AG09319 (cell line): ENCODE measurements around the gene PPP2R2B.

Source experiments
- DNase-seq: peaks from one replicate; pipeline ENCODE4 v3.0.0-alpha.2; 2010; ENCODE audit warnings: low read depth; ENCODE audit errors: extremely low read depth
- CTCF ChIP-seq: IDR thresholded peaks from 2 replicates; pipeline ENCODE4 v1.5.1; 2011; ENCODE audit warnings: low read depth, mild to moderate bottlenecking, inconsistent platforms, low read length, moderate library complexity

PPP2R2B gene

GRCh38 chr5:146653560-146653959, 225.0 kb downstream of the PPP2R2B start:
- no peak for DNase-seq

GRCh38 chr5:146652547-146652946, 226.0 kb downstream of the PPP2R2B start:
- DNase-seq, result no peak
- TF ChIP-seq CTCF, result no peak

More at GRCh38 chr5:146653560-146653959, 225.0 kb downstream of the PPP2R2B start:
- TF ChIP-seq CTCF, result no peak

- DNase-seq, result no peak
- no peak for TF ChIP-seq CTCF
Observed at GRCh38 chr5:146647656-146648199, 230.8 kb downstream of the PPP2R2B start.

- no peak for TF ChIP-seq CTCF
- no peak for DNase-seq
Observed at GRCh38 chr5:146646441-146646840, 232.1 kb downstream of the PPP2R2B start.

GRCh38 chr5:146645342-146645741, 233.2 kb downstream of the PPP2R2B start:
- DNase-seq, result no peak
- TF ChIP-seq CTCF, result no peak

GRCh38 chr5:146644831-146645230, 233.7 kb downstream of the PPP2R2B start:
- DNase-seq, result no peak
- no peak for TF ChIP-seq CTCF

- TF ChIP-seq CTCF, result no peak
- no peak for DNase-seq
Observed at GRCh38 chr5:146643776-146644175, 234.8 kb downstream of the PPP2R2B start.
